Stimulated activated CD8-positive, alpha-beta memory T cell treated with anti-CD3 and anti-CD28 coated beads, Interleukin-7, amount 100 ng/mL, for 24 hours (primary cell): Measurements from ENCODE around the gene NUCKS1.

ENCODE experiments used
- DNase-seq: peaks from one replicate; pipeline ENCODE4 v3.0.0-alpha.2; 2020; ENCODE audit warnings: low read depth

NUCKS1 gene

GRCh38 chr1:205770618-205771017, 20.6 kb upstream of the NUCKS1 start:
- no peak for DNase-seq

DNA sequence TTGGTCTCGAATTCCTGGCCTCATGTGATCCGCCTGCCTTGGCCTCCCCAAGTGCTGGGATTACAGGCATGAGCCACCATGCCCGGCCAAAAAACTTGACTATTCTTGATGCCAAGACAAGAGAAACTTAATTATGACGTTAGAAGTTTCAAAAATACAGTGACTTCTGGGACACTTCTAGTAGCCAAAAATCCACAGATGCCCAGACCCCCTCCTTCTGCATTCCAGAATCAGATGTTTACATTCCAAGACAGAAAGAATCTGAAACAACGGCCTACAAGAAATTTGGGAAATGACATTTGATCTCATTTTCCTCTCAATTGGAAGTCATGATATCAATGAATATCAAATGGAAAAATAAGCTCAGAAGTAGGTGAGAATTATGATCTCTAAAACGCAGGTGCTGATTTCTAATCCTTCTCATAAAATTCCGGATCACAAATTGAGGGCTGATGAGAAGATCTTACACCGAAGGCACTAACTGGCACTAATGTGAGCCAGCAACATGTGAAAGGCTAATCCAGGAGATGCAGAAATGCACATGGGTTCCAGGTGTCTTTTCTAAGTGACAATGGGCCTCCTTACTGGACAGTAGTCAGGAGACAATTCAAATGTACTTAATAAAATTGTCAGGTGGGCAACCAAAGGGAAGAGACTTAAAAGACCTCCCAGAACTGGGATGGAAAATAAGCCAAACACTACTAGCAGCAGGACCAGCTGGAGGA, 19.8 kb upstream of the NUCKS1 start:
- no peak for DNase-seq

- no peak for DNase-seq
Observed at GRCh38 chr1:205767248-205767647, 17.3 kb upstream of the NUCKS1 start.

- no peak for DNase-seq
Observed at GRCh38 chr1:205766570-205766969, 16.6 kb upstream of the NUCKS1 start.

DNA sequence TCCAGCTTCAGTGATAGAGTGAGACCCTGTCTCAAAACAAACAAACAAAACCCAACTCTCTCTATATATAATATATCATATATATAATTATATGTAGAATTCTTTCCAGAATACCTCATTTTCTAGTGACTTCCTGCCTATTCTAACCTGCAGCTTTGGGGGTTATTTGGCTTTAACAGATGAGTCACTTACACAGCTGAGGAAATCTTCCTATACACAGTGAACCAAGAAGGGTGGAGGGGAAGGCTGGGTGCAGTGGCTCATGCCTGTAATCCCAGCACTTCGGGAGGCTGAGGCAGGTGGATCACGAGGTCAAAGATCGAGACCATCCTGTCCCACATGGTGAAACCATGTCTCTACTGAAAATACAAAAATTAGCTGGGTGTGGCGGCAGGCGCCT, 16.1 kb upstream of the NUCKS1 start:
- no peak for DNase-seq

- DNase-seq = no peak
Observed at GRCh38 chr1:205764578-205764977, 14.6 kb upstream of the NUCKS1 start.

GRCh38 chr1:205763980-205764379, 14.0 kb upstream of the NUCKS1 start:
- DNase-seq = no peak

DNA sequence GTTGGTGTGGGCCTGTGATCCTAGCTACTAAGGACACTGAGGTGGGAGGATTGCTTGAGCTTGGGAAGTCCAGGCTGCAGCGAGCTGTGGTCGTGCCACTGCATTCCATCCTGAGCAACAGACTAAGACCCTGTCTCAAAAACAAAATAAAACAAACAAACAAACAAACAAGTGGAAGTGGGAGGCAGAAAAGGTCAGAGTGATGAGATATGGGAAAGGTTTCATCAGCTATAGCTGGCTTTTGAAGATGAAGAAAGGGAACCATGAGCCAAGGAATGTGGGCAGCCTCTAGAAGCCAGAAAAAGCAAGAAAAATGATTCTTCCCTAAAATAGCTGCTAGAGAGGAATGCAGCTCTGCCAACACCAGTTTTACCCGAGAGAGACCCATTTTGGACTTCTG, 10.6 kb upstream of the NUCKS1 start:
- no peak for DNase-seq

- DNase-seq = no peak
Observed at GRCh38 chr1:205756552-205756951, 6.6 kb upstream of the NUCKS1 start.

DNA sequence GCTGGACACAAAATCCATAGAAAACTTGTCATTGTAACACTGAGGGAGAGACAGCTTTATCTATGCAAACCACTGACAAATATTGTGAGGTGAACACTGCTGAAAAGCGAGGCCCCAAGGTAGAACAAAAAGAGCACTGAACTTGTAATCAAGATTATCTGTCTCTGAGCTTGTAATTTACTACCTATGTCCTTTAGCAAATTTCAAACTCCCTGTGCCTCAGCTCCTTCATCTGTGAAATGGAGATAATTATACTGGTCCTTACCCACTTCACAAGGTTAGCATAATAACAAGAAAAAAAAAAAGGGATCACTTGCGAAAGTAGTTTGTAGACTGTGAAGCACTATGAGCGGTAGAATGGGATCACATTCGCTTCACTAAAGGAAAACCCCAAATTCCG, 4.9 kb upstream of the NUCKS1 start:
- DNase-seq = no peak

DNA sequence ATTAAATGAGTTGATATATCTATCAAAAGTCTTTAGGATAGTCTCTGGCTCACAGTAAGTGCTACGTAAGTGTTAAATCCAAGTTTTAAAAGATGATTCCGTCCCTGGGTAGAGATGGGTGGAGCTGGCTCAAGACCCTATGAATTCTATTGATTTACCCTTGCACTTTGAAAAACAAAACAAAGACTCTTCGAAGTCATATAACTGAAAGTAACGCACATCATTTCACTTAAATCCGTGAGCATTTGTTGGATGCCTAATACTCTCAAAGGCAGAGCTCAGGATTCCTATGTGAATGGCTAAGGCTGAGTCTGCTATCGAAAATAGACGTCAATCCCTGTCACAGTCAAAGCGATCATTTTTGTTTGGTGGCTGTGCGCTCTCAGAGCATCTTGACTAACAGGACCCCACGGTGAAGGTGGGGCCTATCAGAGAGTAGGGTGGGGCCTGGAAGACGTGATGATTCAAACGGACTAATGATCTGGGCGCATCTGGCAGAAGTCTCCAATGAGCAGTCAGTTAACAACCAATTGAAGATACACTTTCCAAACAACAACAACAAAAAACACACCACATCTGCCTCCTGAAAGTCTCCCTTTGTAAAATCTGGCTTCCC, 1.2 kb upstream of the NUCKS1 start:
- no peak for DNase-seq

- DNase-seq = peak; percentile 88
Observed at GRCh38 chr1:205749234-205750137, 496 bp downstream of the NUCKS1 start.

GRCh38 chr1:205748403-205749233, 1.4 kb downstream of the NUCKS1 start:
- no peak for DNase-seq

- DNase-seq = no peak
Observed at GRCh38 chr1:205746757-205747412, 3.1 kb downstream of the NUCKS1 start.

DNA sequence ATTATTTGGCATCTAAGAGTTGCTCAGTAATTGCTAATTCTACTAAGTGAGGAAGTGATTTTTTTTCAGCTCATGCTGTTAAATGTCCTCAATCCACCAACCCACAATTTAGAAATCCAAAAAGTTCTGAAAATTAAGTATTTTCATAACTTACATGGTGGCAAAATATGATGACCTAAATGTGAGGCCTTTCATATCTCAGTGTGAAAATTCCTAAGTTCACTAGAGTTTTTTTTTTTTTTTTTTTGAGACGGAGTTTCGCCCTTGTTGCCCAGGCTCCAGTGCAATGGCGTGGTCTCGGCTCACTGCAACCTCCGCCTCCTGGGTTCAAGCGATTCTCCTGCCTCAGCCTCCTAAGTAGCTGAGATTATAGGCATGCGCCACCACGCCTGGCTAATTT, 5.6 kb downstream of the NUCKS1 start:
- DNase-seq = no peak

DNA sequence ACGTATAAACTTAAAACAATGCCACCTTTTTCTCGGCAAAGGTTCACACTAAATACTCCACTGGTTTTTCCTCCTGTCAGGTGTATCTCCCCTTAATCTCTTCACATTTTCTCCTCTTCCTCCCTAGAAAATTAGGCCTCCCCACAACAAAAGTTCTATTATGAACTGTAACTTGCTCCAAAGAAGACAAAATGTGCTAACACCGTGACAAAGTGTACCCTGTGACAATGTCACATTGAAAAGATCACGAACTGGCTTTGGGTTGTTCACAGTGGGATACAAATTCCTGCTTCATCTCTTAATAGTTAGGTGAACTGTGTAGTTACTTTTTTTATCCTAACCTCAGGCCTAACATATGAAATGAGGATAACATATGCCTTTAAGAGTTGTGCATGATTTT, 6.0 kb downstream of the NUCKS1 start:
- DNase-seq = no peak

DNA sequence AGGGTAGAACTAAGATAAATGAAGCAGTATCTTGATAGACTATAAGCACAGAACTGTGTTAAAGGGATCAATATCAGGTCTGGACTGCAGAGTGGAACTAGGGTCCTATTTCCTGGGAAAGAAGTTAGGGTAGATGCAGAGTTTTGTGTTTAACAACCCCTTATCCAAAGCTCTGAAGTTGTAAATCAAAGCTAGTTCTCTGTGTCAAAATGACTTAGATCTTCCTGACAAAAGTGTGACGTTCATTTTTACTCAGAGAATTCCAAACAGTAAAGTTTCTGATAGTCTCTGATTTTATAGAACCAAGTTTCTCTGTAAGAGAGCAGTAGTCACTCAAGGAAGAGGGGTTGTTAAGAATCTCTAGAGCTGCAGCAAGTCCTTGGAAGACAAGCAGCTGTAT, 8.3 kb downstream of the NUCKS1 start:
- DNase-seq = no peak

GRCh38 chr1:205739348-205740160, 10.4 kb downstream of the NUCKS1 start:
- no peak for DNase-seq

GRCh38 chr1:205735218-205735617, 14.8 kb downstream of the NUCKS1 start:
- no peak for DNase-seq

DNA sequence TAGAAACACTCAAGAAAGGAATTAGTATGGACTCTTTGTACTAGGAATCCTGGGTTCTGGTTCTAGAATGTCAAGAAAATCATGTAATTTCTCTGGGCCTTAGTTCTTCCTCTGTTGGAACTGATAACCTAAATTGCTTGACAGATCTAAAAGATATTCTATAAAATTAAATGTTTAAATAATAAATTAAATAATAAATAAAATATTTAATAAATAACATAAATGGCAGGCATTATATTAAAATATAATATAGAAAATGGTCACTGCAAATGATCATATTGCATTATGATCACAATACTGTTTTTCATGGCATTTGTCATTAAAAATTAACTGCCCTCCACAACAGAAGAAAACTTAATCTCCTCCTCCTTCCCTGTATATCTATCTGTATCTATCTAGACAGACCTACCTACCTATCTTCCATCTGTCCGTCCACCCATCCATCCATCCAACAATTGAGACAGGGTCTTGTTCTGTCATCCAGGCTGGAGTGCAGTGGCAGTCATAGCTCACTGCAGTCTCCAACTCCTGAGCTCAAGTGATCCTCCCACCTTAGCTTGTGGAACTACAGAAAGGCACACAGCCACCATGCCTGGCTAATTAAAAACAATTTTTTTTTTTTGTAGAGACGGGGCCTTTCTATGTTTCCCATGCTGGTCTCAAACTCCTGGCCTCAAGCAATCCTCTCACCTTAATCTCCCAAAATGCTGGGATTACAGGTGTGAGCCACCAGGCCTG, 16.4 kb downstream of the NUCKS1 start:
- DNase-seq = no peak
